HL-60 (cell line): ENCODE results near the gene TRIOBP.
"Not testable (repeated sequence)": the region's sequence is repeated elsewhere in the genome, so short reads cannot be mapped to it uniquely, and the experiment has no call there.

Source experiments
- DNase-seq, 2 experiments: peaks; one replicate each; pipeline ENCODE4 v3.0.0-alpha.2; 2010 to 2020; ENCODE audit warnings: low read depth in 1 of 2, low spot score in 1 of 2
- H3K27ac ChIP-seq: fragments of 250-450 bp; sonication (Bioruptor Pico); replicated peaks from 2 replicates; pipeline ENCODE4 v1.5.1; 2020; ENCODE audit warnings: mild to moderate bottlenecking, moderate library complexity
- H3K27me3 ChIP-seq: fragments of 250-450 bp; sonication (Bioruptor Pico); 2 replicates; pipeline ENCODE4 v1.5.1; 2021; ENCODE audit warnings: mild to moderate bottlenecking, moderate library complexity; ENCODE audit not compliant: insufficient read depth, poor library complexity, severe bottlenecking
- H3K4me3 ChIP-seq: replicated peaks from 2 replicates; pipeline ENCODE4 v1.5.1; 2011; ENCODE audit warnings: mild to moderate bottlenecking, control low read depth, low read length; ENCODE audit not compliant: insufficient read depth
- GABPA ChIP-seq: IDR thresholded peaks from 2 replicates; pipeline ENCODE4 v1.6.1; 2012; ENCODE audit warnings: low read depth
- POLR2AphosphoS5 ChIP-seq: IDR thresholded peaks from 2 replicates; pipeline ENCODE4 v1.6.1; 2012; ENCODE audit warnings: low read depth
- SPI1 ChIP-seq: IDR thresholded peaks from 2 replicates; pipeline ENCODE4 v1.6.1; 2012; ENCODE audit warnings: low read depth, mild to moderate bottlenecking, borderline replicate concordance
- TF ChIP-seq, protein P1 (sequence below): IDR thresholded peaks from one replicate; pipeline ENCODE4 v1.5.1; 2011; ENCODE audit warnings: low read length, control low read depth, inconsistent platforms; ENCODE audit not compliant: insufficient read depth
- TF ChIP-seq, protein P2 (sequence below): IDR thresholded peaks from 2 replicates; pipeline ENCODE4 v1.6.1; 2012; ENCODE audit warnings: low read depth; ENCODE audit not compliant: insufficient replicate concordance

The TRIOBP gene

DNA sequence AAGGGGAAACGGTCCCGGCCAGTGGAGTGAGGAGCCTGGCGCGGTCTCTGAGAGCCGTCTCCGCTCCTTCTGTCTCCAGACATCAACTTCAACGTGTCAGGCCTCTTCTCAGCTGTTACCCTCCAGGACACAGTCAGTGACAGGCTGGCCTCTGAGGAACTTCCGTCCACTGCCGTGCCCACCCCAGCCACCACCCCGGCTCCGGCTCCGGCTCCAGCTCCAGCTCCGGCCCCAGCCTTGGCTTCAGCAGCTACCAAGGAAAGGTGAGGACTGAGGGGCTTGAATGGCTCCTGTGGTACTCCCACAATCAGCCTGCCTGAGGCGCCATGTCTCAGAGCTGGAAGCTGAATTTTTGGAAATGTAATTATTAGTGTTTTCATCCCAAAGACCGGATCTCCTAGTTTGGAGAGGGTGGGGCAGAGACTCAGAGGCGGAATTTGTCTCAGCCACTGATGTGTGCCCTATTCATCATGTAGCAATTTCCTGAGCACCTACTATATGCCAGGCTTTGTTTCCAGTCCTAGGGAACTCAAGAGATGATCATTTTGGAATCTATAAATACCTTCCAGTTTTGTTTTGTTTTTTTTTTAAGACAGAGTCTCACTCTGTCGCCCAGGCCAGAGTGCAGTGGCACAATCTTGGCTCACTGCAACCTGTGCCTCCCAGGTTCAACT is 46.2 kb upstream of the TRIOBP start:
- Histone ChIP-seq H3K27me3 (no peaks in the 10 kb centered on the region), H3K27ac (no peak overlapping the region), H3K4me3 (no peak overlapping the region)
- TF ChIP-seq GABPA (no peak), SPI1 (no peak), POLR2AphosphoS5 (no peak)
- TF ChIP-seq, protein P1, sequence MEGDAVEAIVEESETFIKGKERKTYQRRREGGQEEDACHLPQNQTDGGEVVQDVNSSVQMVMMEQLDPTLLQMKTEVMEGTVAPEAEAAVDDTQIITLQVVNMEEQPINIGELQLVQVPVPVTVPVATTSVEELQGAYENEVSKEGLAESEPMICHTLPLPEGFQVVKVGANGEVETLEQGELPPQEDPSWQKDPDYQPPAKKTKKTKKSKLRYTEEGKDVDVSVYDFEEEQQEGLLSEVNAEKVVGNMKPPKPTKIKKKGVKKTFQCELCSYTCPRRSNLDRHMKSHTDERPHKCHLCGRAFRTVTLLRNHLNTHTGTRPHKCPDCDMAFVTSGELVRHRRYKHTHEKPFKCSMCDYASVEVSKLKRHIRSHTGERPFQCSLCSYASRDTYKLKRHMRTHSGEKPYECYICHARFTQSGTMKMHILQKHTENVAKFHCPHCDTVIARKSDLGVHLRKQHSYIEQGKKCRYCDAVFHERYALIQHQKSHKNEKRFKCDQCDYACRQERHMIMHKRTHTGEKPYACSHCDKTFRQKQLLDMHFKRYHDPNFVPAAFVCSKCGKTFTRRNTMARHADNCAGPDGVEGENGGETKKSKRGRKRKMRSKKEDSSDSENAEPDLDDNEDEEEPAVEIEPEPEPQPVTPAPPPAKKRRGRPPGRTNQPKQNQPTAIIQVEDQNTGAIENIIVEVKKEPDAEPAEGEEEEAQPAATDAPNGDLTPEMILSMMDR = no peak
- TF ChIP-seq, protein P2, sequence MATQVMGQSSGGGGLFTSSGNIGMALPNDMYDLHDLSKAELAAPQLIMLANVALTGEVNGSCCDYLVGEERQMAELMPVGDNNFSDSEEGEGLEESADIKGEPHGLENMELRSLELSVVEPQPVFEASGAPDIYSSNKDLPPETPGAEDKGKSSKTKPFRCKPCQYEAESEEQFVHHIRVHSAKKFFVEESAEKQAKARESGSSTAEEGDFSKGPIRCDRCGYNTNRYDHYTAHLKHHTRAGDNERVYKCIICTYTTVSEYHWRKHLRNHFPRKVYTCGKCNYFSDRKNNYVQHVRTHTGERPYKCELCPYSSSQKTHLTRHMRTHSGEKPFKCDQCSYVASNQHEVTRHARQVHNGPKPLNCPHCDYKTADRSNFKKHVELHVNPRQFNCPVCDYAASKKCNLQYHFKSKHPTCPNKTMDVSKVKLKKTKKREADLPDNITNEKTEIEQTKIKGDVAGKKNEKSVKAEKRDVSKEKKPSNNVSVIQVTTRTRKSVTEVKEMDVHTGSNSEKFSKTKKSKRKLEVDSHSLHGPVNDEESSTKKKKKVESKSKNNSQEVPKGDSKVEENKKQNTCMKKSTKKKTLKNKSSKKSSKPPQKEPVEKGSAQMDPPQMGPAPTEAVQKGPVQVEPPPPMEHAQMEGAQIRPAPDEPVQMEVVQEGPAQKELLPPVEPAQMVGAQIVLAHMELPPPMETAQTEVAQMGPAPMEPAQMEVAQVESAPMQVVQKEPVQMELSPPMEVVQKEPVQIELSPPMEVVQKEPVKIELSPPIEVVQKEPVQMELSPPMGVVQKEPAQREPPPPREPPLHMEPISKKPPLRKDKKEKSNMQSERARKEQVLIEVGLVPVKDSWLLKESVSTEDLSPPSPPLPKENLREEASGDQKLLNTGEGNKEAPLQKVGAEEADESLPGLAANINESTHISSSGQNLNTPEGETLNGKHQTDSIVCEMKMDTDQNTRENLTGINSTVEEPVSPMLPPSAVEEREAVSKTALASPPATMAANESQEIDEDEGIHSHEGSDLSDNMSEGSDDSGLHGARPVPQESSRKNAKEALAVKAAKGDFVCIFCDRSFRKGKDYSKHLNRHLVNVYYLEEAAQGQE = no peak
- DNase-seq = no peak

DNA sequence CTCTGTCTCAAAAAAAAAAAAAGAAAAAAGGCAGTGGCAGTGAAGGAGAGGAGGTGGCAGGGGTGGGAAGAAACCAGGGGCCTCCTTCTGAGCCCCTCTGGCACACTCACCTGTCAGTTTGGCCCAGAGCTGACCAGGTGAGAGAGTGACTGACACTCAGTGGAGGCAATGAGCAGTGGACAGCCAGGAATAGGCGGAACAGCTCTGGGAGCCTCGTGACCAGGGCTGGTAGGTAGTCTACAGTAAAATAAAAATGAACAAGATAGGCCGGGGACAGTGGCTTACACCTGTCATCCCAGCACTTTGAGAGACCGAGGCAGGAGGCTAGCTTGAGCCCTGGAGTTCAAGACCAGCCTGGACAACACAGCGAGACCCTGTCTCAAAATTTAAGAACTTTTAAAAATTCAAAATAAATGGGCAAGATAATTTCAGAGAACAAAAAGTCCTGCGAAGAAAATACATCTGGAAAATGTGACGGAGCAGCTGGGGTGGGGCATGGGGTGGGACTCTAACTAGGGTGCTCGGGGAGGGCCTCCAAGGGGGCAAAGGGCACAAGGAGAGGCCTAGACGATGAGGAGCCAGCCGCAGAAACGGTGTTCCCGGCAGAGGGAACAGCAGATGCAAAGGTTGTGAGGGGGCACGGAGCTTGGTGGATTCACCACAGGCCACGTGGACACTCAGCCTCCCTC is 42.1 kb upstream of the TRIOBP start:
- no peak for DNase-seq
- Histone ChIP-seq H3K4me3 (no peak overlapping the region), H3K27ac (no peak overlapping the region), H3K27me3 (no peaks in the 10 kb centered on the region)
- TF ChIP-seq, protein P1 = no peak
- TF ChIP-seq POLR2AphosphoS5 (no peak), GABPA (no peak), SPI1 (no peak)
- TF ChIP-seq, protein P2 = no peak

DNA sequence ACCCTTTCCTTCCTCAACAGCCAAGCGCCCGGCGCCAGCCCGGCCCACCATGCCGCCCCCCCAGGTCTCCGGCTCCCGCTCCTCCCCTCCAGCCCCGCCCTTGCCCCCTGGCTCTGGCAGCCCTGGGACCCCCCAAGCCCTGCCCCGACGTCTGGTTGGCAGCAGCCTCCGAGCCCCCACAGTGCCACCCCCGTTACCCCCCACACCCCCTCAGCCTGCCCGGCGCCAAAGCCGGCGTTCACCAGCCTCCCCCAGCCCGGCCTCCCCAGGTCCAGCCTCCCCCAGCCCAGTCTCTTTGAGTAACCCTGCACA is 41.6 kb upstream of the TRIOBP start:
- TF ChIP-seq POLR2AphosphoS5 = no peak
- no peak for TF ChIP-seq SPI1
- TF ChIP-seq, protein P1 = no peak
- TF ChIP-seq, protein P2 = no peak
- TF ChIP-seq GABPA = no peak
- H3K27me3 ChIP-seq = no peaks in the 10 kb centered on the region
- no peak overlapping the region for H3K27ac ChIP-seq
- H3K4me3 ChIP-seq = no peak overlapping the region
- DNase-seq = no peak

DNA sequence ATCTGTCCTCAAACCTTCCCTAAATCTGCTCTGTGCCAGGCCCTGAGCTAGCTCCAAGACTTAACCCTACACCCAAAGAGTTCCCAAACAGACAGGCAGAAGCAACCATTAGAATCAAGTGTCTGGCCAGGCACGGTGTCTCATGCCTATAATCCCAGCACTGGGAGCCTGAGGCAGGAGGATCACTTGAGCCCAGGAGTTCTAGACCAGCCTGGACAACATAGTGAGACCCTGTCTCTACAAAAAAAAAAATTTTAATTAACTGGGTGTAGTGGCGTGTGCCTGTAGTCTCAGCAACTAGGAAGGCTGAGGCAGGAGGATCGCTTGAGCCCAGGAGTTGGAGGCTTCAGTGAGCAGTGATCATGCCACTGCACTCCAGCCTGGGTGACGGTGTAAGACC is 40.3 kb upstream of the TRIOBP start:
- not testable (repeated sequence) for H3K4me3 ChIP-seq, DNase-seq, H3K27me3 ChIP-seq, H3K27ac ChIP-seq
